HG03354 (cell line): ENCODE results near the gene ESYT3.

Source experiments
- ATAC-seq: cut with Tn5 transposase; IDR thresholded peaks from one replicate; pipeline ENCODE4 v1.9.1; 2021; ENCODE audit warnings: mild to moderate bottlenecking; ENCODE audit not compliant: unreplicated experiment, poor library complexity, severe bottlenecking

ESYT3 gene

DNA sequence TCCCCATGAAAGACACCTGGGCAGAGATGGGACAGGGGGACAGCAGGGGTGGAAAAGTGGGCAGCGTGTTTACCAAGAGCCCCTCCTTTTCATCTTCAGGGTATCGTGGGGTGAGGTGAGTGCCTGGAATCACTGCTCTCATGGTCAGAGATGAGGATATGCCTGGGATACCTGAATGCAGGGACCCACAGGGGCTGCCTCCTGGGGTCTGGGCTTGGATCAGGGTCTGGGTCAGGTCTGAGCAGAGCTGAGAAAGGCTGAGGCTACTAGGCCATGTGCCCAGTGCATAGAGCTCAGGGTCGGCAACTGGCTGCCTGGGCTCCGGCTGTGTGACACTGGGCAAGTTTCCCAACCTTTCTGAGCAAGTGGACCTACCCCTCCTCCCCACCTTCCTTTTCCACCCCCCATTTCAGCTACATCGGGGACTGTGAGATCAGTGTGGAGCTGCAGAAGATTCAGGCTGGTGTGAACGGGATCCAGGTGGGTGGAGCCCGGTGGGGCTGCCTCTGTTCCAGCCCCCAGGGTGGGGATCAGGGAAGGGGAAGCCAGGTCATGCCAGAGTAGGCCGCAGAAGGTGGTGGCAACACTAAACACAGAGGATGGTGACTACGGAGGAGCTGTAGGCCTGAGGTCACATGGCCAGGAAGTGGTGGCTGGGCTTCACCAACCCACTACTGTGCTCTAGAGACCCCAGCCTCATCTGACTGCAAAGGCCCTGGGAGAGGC lies 24.5 kb downstream of the ESYT3 start:
- no peak for ATAC-seq

DNA sequence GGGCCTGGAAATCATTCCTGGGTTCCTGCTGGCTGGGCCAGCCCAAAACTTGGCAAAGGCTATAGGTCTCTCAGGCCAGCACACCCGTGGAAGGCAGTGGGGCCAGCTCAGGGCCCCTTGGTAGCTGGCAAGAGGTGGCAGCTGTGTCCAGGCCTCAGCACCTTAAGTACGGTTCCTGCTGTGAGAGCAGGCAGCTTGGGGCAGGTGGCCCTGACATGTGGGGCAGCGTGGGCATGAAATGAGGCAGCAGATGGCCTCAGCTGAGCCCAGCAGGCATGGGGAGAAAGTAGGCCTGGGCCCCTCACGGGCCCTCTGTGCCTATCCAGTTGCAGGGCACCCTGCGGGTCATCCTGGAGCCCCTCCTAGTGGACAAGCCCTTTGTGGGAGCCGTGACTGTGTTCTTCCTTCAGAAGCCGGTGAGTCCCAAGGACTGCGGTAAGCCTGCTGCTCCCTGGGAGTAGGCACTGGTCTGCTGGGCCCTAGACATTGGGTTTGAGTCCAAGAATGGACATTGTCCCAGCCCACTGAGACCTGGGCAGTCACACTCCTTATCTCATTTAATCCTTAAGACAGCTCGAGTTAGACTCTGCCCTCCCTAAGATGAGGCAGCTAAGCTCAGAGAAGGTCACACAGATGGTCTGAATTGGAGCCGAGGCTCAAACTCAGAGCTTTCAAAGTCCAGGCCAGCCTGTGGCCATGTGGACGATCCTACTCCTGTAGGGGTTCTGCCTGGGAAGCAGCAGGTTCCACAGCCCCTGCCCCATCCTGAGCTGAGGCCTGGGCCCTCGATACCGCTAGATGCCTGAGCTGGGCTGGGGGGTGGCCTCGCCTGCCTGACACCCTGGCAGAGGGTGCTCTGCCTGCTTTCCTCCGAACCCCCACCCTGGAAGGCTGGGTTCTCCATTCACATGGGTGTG lies 25.5 kb downstream of the ESYT3 start:
- ATAC-seq = no peak

DNA sequence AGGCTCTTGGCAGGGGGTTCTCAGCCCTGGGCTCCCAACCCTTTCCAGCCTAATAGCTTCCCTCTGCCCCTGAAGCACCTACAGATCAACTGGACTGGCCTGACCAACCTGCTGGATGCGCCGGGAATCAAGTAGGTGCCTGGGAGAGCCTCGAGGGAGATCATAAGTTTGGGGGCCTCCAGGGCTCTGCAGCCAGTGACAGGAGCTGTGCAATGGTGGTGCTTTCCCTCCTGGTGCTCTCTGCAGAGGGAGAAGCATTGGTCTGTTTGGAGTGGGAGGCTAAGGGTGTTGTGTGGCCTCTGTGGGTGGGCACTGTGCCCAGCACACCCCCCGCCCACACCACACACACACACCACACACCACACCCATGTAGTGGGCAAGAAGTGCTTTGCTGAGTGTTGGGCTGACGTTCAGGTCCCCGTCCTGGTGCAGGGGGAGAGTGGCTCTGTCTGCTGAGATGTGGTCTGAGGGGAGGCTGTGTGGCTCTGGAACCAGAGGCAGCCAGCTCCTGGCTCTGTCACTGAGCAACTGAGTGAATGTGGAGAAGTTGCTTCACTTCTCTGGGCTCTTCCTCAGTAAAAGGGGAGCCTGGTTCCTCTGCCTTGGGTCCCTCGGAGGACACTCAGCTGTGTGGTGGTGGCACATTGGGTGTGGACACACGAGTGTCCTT lies 26.3 kb downstream of the ESYT3 start:
- no peak for ATAC-seq

DNA sequence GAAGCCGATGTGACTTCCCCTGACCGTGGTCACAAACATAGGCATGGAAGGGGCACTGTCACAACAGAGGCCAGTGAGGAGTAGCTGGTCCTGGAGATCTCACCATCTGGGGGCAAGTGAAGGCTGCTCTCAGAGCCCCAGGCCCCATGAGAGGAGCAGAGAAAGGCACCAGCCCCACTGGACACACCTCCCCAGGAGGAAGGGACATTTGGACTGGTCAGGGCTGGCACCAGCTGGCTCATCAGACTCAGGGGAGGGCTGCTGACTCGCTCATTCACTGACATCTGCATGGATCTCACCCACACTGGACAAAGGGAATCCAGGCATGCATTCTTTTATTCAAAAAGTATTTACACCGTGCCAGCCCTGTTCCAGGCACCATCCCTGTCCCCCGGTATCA lies 26.8 kb downstream of the ESYT3 start:
- no peak for ATAC-seq

DNA sequence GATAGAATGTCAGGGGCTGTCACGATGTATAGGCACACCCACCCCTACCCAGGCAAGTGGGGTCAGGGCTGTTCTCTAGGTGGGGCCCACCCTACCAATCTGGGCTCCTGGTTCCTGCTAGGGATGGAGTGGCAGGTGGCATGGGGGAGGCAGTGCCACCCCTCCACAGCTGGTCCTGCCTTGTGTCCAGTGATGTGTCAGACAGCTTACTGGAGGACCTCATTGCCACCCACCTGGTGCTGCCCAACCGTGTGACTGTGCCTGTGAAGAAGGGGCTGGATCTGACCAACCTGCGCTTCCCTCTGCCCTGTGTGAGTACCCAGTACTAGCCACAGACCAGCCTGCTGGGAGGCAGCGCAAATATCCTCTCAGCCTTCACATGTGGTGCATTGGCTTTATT lies 27.5 kb downstream of the ESYT3 start:
- ATAC-seq = no peak

DNA sequence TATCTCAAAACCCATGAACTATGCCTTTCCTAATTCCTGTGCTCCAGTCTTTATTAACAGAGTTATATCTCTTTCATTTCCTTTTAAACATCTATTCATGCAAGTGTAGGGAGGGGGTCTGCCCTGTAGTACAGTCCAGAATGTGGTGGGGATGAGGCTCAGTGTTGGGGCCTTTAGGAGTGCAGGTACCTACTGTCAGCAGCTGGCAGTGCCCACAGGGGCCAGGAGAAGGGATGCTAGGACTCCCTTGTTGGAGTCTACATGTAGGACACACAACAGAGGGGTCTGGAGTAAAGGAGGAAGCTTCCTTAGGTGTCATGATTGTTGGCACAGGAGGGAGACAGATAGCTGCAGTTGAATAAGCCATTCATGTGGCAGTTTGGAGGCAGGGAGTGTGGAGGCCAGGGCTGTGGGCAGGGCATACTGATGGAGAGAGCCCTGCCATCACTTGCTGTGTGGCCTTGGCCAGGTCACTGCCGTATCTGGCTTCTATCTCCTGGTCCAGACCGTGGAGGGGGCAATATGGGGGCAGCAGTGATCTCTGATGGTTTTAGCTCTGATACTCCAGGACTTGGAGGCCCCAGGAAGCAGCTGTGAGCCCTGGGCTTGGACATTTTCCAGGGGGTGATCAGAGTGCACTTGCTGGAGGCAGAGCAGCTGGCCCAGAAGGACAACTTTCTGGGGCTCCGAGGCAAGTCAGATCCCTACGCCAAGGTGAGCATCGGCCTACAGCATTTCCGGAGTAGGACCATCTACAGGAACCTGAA lies 29.5 kb downstream of the ESYT3 start:
- ATAC-seq = no peak

DNA sequence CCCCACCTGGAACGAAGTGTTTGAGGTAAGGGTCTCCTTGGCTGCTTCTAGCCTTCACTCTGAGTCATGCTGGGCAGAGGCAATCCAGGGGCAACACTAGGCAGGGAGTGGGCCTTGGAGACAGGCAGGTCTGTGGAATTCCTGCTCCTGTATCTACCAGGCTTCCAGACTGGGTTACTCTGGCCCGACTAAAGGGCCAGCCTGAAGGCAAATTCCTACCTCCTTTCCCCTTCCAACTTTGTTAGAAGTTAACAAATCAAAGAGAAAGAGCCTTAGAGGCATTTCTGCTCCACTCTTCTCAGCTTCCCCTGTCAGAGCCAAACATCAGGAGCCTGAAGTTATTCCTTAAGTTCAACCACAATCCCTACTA lies 30.1 kb downstream of the ESYT3 start:
- no peak for ATAC-seq

DNA sequence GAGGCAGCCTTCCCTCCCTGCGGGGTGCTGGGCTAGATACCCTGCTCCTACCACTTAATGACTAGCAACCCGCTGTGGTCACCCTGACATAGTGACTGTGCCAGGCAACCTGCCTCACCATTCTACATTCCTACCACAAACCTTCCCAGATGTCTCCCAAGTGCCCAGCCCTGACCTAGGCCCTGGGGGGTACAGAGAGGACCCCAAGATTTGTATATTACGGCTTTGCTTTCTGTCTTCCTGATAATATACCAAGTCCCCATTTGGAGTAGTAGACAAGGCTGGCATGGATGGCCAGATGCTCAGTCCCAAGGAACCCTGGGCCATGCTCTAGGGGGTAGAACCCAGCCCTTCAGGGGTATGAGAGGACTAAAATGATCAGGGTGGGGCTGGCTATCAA lies 31.0 kb downstream of the ESYT3 start:
- ATAC-seq = no peak

DNA sequence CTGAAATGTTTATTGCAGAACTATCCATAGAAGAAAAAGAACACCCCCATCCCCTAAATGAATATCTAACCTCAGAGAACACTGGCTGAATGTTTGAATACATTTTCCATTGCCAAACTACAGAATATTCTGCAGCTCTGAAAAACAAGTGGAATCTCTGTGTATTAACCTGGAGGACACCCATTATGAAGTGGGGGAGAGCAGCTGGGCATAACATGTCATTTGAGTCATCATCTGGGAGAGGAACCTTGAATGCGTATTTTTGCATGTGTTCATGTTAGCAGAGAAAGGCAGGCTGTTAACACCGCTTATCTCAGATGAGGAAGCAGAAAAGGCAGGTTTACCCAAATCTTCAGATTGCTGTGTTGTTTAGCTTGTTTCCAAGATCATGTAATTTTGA lies 31.5 kb downstream of the ESYT3 start:
- no peak for ATAC-seq

DNA sequence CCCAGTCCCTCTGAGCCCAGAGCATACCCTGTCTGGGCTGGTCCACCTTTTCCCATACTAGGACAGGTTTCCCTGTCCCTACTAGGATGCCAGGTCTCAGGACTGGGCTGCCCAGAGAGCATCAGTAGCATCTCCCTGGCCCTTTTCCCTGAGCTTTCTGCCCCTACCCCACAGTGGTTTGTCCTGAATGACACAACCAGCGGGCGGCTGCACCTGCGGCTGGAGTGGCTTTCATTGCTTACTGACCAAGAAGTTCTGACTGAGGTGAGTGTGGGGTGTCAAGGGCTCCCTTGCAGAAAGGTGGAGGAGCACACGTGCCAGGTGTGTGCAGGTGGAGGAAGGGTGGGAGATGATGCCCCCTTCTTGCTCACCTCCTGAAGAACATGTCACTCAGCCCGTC lies 33.5 kb downstream of the ESYT3 start:
- no peak for ATAC-seq

DNA sequence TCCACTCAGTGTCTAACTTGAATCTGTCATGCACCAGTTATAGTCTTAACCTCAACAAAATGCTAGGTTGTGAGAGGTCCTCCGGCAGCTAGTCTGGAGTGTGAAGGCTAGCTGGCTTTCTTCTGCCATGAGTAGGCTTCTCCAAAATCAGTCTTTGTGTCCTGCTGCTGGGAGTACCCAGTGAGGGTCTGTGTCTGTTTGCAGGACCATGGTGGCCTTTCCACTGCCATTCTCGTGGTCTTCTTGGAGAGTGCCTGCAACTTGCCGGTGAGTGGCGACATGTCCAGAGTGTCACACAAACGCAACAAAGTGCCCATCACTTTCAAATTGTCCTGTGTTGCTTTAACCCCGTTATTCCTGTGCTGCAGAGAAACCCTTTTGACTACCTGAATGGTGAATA lies 34.0 kb downstream of the ESYT3 start:
- no peak for ATAC-seq

DNA sequence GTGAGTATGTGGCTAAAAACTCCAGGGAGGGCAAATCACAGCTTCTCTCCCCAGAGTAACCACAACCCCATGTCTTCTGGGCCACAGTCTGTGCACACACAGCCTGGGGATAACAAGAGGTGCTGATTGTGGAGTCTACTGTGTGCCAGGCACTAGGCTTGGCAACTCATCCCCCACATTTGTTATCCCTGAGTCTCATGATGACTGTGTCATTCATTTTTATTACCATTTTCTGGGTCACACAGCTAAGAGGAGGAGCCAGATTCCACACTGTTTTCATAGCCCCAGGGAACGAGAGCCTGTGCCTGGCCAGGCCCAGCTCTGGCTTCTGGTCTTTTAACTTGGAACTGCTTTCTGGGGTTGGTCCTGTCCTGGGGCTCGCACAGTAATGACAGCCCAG lies 34.5 kb downstream of the ESYT3 start:
- no peak for ATAC-seq

DNA sequence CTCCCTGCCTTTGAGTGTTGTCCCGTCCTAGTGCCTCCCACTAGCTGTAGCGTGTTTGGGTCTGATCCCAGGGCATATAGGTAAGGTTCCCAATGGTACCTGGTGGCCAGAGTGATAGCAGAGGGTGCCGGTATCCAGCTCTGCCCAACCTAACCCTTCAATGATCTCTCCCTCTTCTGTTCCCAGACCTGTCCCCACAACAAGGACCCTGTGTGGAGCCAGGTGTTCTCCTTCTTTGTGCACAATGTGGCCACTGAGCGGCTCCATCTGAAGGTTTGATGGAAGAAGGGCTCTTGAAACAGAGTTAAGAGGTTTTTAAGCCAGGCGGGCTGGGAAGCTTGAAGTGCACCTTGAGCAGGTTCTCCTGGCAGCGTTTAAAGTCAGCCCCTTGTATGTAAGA lies 35.5 kb downstream of the ESYT3 start:
- ATAC-seq = no peak

DNA sequence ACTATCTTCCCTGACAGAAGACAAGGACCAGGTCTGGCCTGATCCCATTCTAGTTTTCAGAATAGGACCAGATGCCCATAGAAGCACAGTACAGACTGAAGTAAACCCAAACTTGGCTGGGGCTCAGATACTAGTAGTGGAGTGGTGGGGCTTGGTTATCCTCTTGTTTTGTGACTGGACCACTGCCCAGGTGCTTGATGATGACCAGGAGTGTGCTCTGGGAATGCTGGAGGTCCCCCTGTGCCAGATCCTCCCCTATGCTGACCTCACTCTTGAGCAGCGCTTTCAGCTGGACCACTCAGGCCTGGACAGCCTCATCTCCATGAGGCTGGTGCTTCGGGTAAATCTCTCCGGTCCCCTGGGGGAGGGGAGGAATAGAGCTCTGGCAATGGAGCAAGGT lies 36.3 kb downstream of the ESYT3 start:
- no peak for ATAC-seq

DNA sequence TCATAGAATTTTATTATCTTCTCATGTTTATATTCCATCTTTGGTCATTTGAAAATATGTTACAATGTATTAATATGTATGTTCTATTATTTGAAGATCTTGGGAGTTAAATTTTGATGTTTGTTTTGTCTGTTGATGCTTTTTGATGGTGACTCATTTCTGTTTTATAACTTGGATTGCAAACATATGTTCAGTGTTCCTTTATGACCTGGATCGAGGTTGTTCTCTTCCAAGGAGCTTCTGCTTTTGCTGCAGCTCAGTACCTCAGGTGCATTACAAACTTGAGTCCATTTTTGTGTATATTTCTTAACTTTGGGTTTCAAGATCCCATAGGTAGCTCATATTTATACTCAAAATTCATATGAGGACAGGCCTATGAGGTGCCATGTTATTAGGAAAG lies 37.1 kb downstream of the ESYT3 start:
- ATAC-seq = no peak

DNA sequence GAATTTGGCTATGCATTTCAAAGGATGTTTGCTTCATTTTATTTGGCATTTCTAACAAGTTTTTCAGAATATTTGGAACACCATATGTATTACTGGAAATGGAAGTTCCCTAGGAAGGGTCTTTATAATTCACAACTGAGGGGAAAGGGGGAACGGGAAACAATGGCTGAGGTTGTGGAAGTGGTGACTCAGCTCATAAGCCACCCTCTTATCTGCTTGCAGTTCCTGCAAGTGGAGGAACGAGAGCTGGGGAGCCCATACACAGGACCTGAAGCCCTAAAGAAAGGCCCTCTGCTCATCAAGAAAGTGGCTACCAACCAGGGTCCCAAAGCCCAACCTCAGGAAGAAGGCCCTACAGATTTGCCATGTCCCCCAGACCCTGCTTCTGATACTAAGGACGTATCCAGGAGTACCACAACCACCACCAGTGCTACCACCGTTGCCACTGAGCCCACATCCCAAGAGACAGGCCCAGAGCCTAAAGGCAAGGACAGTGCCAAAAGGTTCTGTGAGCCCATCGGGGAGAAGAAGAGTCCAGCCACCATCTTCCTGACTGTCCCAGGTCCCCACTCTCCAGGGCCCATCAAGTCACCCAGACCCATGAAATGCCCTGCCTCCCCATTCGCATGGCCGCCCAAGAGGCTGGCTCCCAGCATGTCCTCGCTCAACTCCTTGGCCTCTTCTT lies 37.9 kb downstream of the ESYT3 start:
- no peak for ATAC-seq

DNA sequence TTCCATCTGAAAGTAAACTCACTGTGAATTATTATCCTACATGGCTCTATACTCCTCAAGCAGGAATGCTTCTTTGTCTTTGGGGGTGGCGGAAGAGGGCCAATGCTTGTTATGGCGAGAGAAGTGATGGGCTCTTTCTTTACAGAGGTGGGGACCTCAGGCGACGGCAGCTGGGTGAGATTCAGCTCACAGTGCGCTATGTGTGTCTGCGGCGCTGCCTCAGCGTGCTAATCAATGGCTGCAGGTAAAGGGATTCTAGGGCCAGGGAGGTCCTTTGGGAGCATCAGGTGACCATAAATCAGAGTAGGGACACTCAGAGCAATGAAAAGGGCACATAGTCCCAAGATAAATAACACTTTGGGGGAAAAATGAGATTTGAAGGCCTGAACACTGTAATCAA lies 39.0 kb downstream of the ESYT3 start:
- no peak for ATAC-seq

DNA sequence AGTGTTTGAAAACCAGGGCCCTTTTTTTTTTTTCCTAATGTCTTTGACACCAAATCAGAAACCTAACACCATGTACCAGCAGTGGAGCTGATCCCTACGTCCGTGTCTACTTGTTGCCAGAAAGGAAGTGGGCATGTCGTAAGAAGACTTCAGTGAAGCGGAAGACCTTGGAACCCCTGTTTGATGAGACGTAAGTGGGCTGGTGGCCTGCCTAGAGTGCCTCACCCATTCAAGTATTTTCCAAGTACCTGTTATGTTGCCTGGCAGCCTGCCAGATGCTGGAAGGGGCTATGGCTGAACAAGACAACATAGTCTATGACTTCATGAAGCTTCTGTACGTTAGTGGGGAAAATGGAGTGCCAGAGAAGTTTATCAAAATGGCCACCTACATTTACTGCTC lies 39.7 kb downstream of the ESYT3 start:
- ATAC-seq = no peak

DNA sequence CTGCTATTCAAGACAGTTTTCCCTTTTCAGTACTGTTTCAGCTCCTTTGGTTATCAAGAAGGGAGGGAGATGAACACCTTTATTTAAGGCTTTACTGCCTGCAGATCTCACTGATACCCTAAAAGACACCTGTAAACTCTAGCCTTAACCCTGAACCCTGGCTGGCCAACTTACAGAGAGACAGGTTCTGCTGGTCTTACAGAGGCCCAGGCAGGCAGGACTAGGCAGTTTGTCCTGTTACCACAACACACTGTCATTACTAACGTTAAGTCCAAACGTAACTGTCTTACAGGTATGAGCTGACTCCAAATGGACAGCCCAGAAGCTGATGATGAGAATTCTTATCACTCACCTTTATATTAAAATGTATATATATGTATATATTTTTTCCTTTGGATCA lies 42.1 kb downstream of the ESYT3 start:
- ATAC-seq = no peak

DNA sequence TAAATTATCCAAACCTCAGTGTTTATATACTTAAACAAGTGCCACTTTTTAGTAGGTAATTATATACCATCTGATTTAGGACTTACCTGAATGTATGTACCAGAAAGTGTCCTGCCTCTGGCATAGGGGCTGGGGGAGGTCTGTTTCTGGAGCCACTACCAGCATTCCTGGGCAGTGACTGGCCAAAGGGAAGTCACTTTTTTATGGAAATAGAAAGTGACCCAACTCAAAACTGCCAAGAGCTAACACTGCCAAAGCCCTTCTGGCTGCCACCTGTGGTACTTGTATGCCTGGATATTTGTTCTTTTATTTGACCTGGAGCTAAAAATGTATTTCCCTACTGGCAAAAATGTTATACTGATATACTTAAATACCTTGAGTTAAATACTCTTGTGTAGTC lies 42.7 kb downstream of the ESYT3 start:
- ATAC-seq = no peak
